HG03095 (cell line): ENCODE measurements around the gene AHI1.

Experiments
- ATAC-seq: cut with Tn5 transposase; IDR thresholded peaks from one replicate; pipeline ENCODE4 v1.9.1; 2021; ENCODE audit warnings: moderate library complexity; ENCODE audit not compliant: unreplicated experiment

Gene AHI1

GRCh38 chr6:135464634-135465033, 32.9 kb downstream of the AHI1 start:
- peak; percentile 68 for ATAC-seq

GRCh38 chr6:135461208-135461607, 36.3 kb downstream of the AHI1 start:
- ATAC-seq: no peak

DNA sequence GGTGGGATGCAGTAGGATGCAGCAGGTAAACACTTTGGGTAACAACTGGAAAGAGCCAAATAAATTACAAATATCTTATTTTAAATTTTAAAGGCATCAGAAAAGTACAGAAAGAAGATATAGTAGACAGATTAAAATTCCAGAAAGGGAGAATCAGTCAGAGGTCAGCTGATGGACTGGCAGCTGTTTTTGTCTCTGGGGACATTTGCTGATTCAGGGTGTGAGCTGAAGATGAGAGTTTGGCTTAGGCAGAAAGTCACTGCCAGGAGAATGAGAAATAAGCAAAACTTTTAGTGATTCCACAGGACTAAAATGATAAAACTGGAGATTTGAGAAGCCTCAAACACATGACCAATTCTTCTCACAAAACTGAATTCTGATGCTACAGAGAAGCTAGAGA, 39.5 kb downstream of the AHI1 start:
- no peak for ATAC-seq

DNA sequence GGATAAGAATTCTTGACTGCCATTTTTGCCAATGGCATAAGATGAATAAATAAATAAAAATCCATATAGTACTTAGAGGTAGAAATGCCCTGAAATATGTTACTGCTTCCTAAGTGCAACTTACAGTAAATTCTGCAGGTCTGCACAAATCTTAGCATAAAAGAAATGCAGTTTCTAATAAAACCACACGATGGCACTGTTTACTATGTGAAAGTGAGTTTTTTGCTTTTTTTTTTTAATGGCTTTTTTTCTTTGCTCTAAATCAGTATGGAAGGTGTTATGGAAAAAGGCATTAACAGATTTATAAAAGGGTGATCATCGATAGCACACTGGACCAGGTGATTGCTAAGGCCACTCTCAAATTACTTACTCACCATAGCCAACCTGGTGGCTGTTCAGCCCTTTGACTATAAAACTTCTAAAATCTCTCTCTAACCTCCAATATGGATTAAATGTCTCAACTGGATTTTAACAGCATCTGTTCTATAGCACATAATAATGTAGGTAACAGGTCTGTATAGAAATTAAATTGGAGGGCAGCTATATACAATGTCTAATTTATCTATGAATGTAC, 45.8 kb downstream of the AHI1 start:
- no peak for ATAC-seq

- ATAC-seq: peak; percentile 50
Measured at GRCh38 chr6:135449246-135449645, 48.3 kb downstream of the AHI1 start.

- ATAC-seq: peak; percentile 54
Measured at GRCh38 chr6:135440087-135440792, 57.3 kb downstream of the AHI1 start.

- no peak for ATAC-seq
Measured at GRCh38 chr6:135439549-135439948, 58.0 kb downstream of the AHI1 start.

- ATAC-seq: peak; percentile 40
Measured at GRCh38 chr6:135438907-135439535, 58.5 kb downstream of the AHI1 start.

DNA sequence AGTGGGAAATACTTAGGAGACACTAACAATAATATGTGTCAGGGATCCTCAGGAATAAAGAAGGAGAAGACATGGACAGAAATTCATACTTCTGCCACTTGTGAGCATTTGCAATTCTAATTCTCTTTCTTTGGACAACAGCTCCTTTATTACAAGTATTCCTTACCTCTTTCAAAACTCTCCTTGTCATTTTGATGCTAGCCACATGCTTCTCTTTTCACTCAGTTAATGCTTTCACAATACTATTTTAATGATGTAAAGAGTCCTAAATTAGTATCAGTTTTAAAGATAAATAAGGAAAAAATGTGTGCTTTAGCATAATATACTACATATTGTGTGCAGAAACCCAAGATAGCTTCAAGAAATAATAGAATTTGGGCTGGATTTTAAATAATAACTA, 62.5 kb downstream of the AHI1 start:
- ATAC-seq: no peak

DNA sequence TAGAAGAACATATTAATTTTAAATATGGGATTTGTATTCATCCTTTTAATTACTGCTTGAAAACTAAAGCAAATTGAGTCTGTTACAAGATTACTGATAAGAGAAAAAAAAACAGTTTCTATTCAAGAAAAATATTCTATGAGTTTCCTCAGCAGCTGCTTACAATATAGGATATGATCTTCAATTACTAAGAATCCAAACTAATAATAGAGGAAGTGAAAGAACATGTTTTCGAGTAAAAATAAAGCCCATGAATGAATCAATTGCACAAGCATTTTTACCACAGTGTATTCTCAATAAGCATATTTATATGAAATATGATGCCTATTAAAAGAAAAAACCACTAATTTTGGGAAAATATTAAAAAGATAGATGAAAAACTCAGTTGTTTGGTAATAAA, 63.4 kb downstream of the AHI1 start:
- no peak for ATAC-seq

GRCh38 chr6:135428078-135428477, 69.5 kb downstream of the AHI1 start:
- ATAC-seq: no peak

DNA sequence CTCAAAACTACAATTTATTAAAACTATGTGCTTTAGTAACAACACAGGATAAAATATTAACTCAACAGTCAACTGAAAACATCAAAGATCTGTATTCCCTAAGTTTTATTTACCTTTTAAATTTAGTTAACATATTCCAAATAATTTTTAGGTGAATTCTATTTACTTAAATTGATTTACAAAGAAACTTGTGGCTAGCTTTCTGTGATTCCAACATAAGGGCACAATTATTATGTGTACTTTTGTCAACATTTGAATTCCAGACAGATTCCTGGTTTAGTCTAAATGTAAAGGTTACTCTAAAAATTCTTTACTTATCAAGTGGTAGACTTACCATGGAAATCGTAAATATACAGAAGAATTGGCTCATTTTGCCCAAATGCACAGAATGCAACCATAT, 70.7 kb downstream of the AHI1 start:
- no peak for ATAC-seq

- ATAC-seq: no peak
Measured at GRCh38 chr6:135424385-135424784, 73.2 kb downstream of the AHI1 start.

DNA sequence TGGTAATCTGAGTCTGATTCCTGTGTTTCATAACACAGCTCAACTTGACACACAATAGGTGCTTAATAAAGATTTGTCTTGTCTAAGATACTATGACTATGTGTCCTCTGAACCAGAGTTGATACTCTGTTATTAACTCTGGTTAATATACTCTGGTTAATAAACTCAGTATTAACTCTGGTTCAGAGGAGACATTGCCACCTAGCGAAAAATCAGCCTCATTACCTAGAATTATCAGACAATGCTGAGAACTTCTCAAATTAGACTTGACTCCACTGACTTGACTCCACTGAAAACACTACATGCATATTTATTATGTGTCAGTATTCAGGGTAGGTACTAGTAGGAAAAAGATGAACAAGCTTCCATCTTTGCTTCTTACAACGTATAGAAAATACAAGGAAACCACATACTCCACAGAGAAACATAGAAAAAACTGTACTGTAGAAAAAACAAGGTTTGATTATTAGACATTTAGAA, 73.9 kb downstream of the AHI1 start:
- ATAC-seq: peak; percentile 80

GRCh38 chr6:135419162-135419561, 78.4 kb downstream of the AHI1 start:
- ATAC-seq: no peak

DNA sequence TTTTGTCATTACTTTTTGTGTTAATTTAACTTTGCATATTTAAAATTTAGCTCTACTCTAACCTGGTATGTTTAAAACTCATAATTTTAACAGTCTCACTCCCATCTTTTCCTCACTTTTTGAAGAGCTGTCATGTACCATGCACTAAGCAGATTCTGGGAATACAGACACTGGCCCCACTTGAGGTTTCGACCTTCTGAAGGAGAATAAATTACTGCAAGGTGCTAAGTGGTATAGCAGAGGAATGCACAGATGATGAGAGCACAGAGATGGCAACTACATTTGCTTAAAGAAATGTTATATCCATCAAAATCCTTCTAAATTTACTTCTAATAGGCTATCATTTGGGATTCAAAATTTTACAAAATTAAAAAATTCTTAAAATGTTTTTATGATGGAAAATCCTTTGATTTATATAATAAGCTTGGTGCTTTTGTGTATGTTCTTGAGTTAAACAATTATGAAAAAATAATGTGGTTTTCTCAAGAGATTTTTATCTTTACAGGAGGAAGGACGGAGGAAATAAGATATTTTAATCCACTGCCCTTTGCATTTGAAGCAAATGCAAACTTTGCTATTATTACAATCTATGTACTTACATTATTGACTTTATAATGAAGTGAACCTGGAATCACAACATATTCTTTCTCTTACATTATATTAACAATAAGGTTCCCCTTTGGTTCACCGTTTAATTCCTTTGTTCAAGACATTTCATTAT, 79.3 kb downstream of the AHI1 start:
- ATAC-seq: no peak

DNA sequence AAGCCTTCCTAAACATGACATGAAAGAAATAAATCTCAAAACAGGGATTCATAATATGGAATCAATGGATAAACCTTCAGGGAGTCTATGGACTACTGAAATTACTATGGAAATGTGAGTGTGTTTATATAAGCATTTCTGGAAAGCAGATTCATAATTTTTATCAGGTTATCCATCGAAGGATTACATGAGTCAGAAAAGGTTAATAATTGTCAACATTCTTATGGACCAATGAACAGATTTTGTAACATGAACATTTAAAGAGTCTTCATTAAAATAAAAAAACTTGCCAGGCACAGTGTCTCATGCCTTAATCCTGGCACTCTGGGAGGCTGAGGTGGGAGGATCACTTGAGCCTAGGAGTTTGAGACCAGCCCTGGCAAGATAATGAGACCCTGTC, 84.8 kb downstream of the AHI1 start:
- no peak for ATAC-seq

DNA sequence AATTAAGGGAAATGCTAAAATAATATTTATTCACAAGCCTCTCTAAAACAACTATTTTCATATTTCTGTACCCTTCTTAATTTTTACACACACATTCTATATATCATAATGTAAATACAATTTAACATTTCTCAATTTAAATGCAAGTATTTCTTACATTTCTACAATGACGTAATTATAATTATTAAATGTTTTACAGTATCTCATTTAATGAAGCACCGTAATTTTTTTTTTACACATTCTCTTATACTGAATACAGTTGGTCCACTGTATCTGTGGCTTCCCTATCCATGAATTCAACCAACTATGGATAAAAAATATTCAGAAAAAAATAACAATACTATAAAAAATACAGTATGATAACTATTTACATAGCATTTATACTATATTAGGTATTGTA, 85.7 kb downstream of the AHI1 start:
- no peak for ATAC-seq

DNA sequence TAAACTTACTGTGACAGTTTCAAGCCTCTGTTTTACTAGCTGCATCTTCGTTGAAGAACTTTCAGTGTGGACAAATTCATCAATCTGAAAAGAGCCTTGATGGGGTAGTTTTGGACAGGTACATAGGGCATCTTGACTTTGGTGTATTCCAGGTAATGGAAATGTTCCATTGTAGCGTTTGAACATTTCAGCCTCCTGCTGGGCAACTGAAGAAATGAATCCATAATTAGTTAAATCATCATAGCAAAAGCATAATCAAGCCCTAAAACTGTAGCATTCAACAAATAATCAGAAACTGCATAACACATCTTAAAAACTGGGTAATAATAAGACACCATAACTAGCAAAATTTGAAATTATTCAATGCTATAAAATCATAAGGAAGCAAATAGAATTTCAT, 86.2 kb downstream of the AHI1 start:
- ATAC-seq: no peak

DNA sequence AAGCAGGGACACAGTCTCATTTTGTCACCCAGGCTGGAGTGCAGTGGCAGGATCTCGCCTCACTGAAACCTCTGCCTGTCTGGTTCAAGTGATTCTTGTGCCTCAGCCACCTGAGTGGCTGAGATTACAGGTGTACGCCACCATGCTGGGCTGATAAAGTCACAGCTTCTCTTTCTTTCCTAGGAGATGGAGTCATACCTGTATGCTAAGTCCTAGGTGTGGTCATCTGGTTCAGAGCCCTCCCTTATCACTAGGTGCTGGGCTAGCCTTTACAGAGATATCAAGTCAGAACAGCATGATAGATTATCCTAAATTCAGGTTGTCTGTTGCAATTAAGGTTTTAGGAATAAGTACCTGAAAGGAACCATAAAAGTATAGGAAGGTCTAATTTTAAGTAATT, 86.7 kb downstream of the AHI1 start:
- ATAC-seq: no peak

DNA sequence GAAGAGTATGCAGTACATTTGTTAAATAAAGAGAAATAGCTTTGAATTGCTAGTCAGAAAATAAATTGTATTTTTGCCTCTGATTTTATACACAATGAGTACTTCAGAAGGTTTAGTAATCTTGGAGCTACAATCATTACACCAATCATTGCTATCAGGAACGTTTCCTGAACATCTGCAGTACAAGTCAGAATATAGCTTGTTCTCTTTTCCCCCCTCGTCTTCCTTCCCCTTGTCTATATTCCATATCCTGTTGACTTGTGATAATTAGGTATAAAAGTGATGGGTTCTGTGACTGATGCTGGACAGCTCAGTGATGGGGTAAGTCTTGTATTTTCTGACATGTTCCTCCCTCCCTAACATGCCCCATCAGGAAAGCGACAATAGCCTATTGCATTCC, 94.0 kb downstream of the AHI1 start:
- no peak for ATAC-seq

DNA sequence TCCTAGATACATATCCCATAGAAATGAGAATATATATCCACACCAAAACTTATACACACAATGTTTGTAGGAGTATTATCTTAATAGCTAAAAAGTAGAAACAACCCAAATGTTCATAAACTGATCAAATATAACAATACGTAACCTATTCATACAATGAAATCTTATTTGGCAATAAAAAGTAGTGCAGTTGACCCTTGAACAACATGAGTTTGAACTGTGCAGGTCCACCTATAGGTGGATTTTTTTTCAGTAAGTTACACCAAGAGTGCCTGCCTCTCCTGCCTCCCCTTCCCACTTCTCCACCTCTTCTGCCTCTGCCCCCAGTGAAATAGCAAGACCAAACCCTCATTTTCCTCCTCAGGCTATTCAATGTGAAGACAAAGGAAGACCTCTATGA, 95.2 kb downstream of the AHI1 start:
- no peak for ATAC-seq
